ENCODE measurements around the gene MYO7B. TPM values are rescaled to one million over a fixed set of nuclear protein-coding genes. Genes with fewer than 3 reads are reported as not detected.

MYO7B gene
- total RNA-seq, 1 donor from 2014 or later: 1.6 TPM

- intact Hi-C loops (cut with micrococcal nuclease): no loop called here
These were observed 99.3 kb downstream of the MYO7B start for GRCh38 chr2:127634626-127635379.

GRCh38 chr2:127635380-127636237 lies 100.1 kb downstream of the MYO7B start:
- intact Hi-C loops (cut with micrococcal nuclease): no loop called here

- intact Hi-C loops (cut with micrococcal nuclease): no loop called here
These were observed 101.1 kb downstream of the MYO7B start for GRCh38 chr2:127636248-127637235.

- intact Hi-C loops (cut with micrococcal nuclease): no loop called here
These were observed 101.8 kb downstream of the MYO7B start for GRCh38 chr2:127637236-127637630.

GRCh38 chr2:127637725-127638252 lies 102.3 kb downstream of the MYO7B start:
- intact Hi-C loops (cut with micrococcal nuclease): no loop called here

GRCh38 chr2:127638361-127639110 lies 103.1 kb downstream of the MYO7B start:
- intact Hi-C loops (cut with micrococcal nuclease): no loop called here

GRCh38 chr2:127639111-127639474 lies 103.6 kb downstream of the MYO7B start:
- intact Hi-C loops (cut with micrococcal nuclease): no loop called here

- intact Hi-C loops (cut with micrococcal nuclease): loop anchor here (10.0 kb wide), 1 partner anchor 216 kb away; no protein-coding TSS in a partner anchor
These were observed 104.9 kb downstream of the MYO7B start for GRCh38 chr2:127640082-127641072.

GRCh38 chr2:127641133-127641532 lies 105.7 kb downstream of the MYO7B start:
- intact Hi-C loops (cut with micrococcal nuclease): loop anchor here (10.0 kb wide), 1 partner anchor 216 kb away; no protein-coding TSS in a partner anchor

GRCh38 chr2:127641846-127642507 lies 106.5 kb downstream of the MYO7B start:
- intact Hi-C loops (cut with micrococcal nuclease): loop anchor here (10.0 kb wide), 1 partner anchor 217 kb away; no protein-coding TSS in a partner anchor

- intact Hi-C loops (cut with micrococcal nuclease): loop anchor here (10.0 kb wide), 1 partner anchor 218 kb away; no protein-coding TSS in a partner anchor
These were observed 107.4 kb downstream of the MYO7B start for GRCh38 chr2:127642706-127643438.

GRCh38 chr2:127643439-127644065 lies 108.1 kb downstream of the MYO7B start:
- intact Hi-C loops (cut with micrococcal nuclease): loop anchor here (10.0 kb wide), 1 partner anchor 219 kb away; no protein-coding TSS in a partner anchor

GRCh38 chr2:127644066-127645025 lies 108.9 kb downstream of the MYO7B start:
- intact Hi-C loops (cut with micrococcal nuclease): loop anchor here (5.0 to 10.0 kb wide), 3 partner anchors 58 to 447 kb away; partner anchors contain the start of gene SFT2D3

- intact Hi-C loops (cut with micrococcal nuclease): loop anchor here (5.0 to 10.0 kb wide), 3 partner anchors 57 to 448 kb away; partner anchors contain the start of gene SFT2D3
These were observed 109.5 kb downstream of the MYO7B start for GRCh38 chr2:127645026-127645394.
